K562 (cell line): ENCODE results near the gene METTL8. TPM values are rescaled to one million over a fixed set of nuclear protein-coding genes. Genes with fewer than 3 reads are reported as not detected.

Experiments used
- ARID4B ChIP-seq: sonication (generic); formaldehyde crosslinking; IDR thresholded peaks from 2 replicates; pipeline ENCODE4 v1.8.0; 2022; ENCODE audit warnings: mild to moderate bottlenecking, missing genetic modification reagents
- BRD4 ChIP-seq: fragments of 200-600 bp; sonication (generic); IDR thresholded peaks from 2 replicates; pipeline ENCODE4 v1.6.1; 2017; ENCODE audit warnings: inconsistent platforms
- CHD4 ChIP-seq: fragments of 200-600 bp; sonication (generic); IDR thresholded peaks from 3 replicates; pipeline ENCODE4 v1.6.1; 2012; ENCODE audit warnings: low read depth, mild to moderate bottlenecking, mixed read lengths, low read length, inconsistent platforms; ENCODE audit not compliant: insufficient read depth, insufficient replicate concordance, poor library complexity, severe bottlenecking
- DPF2 ChIP-seq: fragments of 450-650 bp; IDR thresholded peaks from 2 replicates; pipeline ENCODE4 v1.6.1; 2016
- EP400 ChIP-seq: fragments of 450-650 bp; IDR thresholded peaks from 2 replicates; pipeline ENCODE4 v1.6.1; 2017; ENCODE audit warnings: antibody characterized with exemption, mild to moderate bottlenecking, moderate library complexity
- HMGN3 ChIP-seq: IDR thresholded peaks from 2 replicates; pipeline ENCODE4 v1.6.1; 2011; ENCODE audit warnings: borderline replicate concordance, low read depth, mild to moderate bottlenecking, mixed read lengths, low read length; ENCODE audit not compliant: insufficient read length; ENCODE audit errors: extremely low read depth
- KDM5B ChIP-seq: fragments of 200-600 bp; sonication (generic); IDR thresholded peaks from 2 replicates; pipeline ENCODE4 v1.6.1; 2012; ENCODE audit warnings: low read depth, mild to moderate bottlenecking, moderate library complexity, low read length, control low read depth, inconsistent platforms; ENCODE audit not compliant: insufficient replicate concordance
- MYC ChIP-seq, 2 experiments: fragments of 250-450 bp in 1 of 2; sonication (Bioruptor Pico) in 1 of 2; IDR thresholded peaks; 2 replicates each; pipeline versions ENCODE4 v1.5.1 to v1.6.1; 2012 to 2021; ENCODE audit warnings: low read depth in 2 of 2, borderline replicate concordance in 1 of 2, improper control_type of control experiment in 1 of 2, low read length in 1 of 2, mild to moderate bottlenecking in 1 of 2, moderate library complexity in 1 of 2
- RBM34 ChIP-seq: fragments of 200-400 bp; formaldehyde crosslinking; IDR thresholded peaks from 2 replicates; pipeline ENCODE4 v1.6.1; 2018; ENCODE audit warnings: low read length, borderline replicate concordance; ENCODE audit not compliant: insufficient read depth
- SMC3 ChIP-seq: conservative IDR thresholded peaks from 2 replicates; pipeline ENCODE4 v1.6.1; 2011; ENCODE audit warnings: low read depth, low read length, improper control_type of control experiment; ENCODE audit not compliant: insufficient read depth
- TAF7 ChIP-seq: fragments of 450-650 bp; IDR thresholded peaks from 2 replicates; pipeline ENCODE4 v1.6.1; 2016; ENCODE audit warnings: missing genetic modification characterization, missing compliant biosample characterization
- TCFL5 ChIP-seq: fragments of 250-450 bp; sonication (Bioruptor Pico); conservative IDR thresholded peaks from 2 replicates; pipeline ENCODE4 v1.6.1; 2021; ENCODE audit warnings: mild to moderate bottlenecking, moderate library complexity, matching md5 sums
- ZFP91 ChIP-seq: sonication (generic); formaldehyde crosslinking; IDR thresholded peaks from 2 replicates; pipeline ENCODE4 v1.8.0; 2022; ENCODE audit warnings: mild to moderate bottlenecking, missing genetic modification reagents
- ZNF583 ChIP-seq: fragments of 250-450 bp; sonication (Bioruptor Pico); IDR thresholded peaks from 2 replicates; pipeline ENCODE4 v1.4.0; 2020
- ZNF589 ChIP-seq: fragments of 200-800 bp; sonication (Bioruptor generic); IDR thresholded peaks from 2 replicates; pipeline ENCODE4 v1.6.1; 2016; ENCODE audit warnings: low read depth, missing genetic modification characterization, missing compliant biosample characterization
- ZSCAN29 ChIP-seq: fragments of 450-650 bp; IDR thresholded peaks from 2 replicates; pipeline ENCODE4 v1.6.1; 2017
- polyA plus RNA-seq, 8 experiments: library from polyadenylated mRNA; depleted of rRNA in 4 of 8; stranded (reverse) in 5 of 8; unstranded in 3 of 8; fragments of >200 nt; fragmentation: Nextera tagmentation in 2 of 8; fragmentation: Illumina TruSeq in 1 of 8; extraction: Ambion mirVana in 2 of 8; extraction: Trizol in 1 of 8; gene quantifications; 2 replicates each; pipeline versions ENCODE4 v1.2.1 to v1.2.3, GENCODE V29; 2011 to 2014; ENCODE audit warnings: inconsistent platforms in 1 of 8, missing spikeins in 1 of 8
- total RNA-seq, 7 experiments: library from RNA; depleted of rRNA in 6 of 7; stranded (reverse); fragments of >200 nt in 6 of 7; fragmentation: Illumina TruSeq in 2 of 7; extraction: Trizol in 2 of 7; gene quantifications; 2 replicates each; pipeline versions ENCODE4 v1.2.1 to v1.2.3, GENCODE V29; 2011 to 2021; ENCODE audit warnings: low replicate concordance in 1 of 7
- TF ChIP-seq, protein P1 (sequence below): fragments of 250-450 bp; sonication (Bioruptor Pico); IDR thresholded peaks from 2 replicates; pipeline ENCODE4 v1.4.0; 2020; ENCODE audit warnings: mild to moderate bottlenecking

Gene METTL8
- total and polyA plus RNA-seq, 9 of the 15 experiments (the other 6 are each of a cell fraction or from before 2014, with no cell fraction given) = 12.9 to 52.6 (median 33.7) TPM

DNA sequence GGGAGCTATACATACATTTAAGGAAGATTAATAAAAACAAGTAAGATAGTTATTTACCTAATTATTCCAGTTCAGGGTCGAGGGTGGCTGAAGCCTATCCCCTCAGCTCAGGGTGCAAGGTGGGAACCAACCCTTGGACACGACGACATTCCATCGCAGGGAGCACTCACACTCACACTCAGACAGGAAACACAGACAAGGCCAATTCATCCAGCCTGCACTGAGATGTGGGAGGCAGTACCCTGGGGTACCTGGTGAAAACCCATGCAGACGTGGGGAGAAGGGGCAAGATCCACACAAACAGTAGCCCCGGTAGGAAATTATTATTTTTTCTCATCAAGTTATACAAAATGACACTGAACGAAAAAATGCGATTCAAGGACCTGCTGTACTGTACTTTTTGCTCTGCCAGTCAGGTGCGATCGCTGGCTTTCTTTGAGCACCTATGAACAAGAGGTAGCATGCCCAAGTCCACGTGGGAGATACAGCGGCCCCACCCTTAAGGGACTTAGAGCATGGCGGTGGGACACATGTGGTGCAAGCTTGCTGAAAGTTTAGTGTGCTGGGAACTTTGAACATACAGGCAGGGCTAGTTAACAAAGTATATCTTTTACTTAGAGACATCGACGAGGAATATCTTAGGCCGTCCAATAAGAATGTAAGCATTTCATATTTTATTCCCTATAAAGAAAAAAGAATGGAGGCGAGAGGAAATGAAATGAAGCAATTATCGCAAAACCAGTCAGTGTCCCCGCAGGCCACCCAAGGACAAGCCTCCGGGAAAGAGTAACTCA, 624 bp downstream of the METTL8 start (continued):
- TF ChIP-seq, protein P1, sequence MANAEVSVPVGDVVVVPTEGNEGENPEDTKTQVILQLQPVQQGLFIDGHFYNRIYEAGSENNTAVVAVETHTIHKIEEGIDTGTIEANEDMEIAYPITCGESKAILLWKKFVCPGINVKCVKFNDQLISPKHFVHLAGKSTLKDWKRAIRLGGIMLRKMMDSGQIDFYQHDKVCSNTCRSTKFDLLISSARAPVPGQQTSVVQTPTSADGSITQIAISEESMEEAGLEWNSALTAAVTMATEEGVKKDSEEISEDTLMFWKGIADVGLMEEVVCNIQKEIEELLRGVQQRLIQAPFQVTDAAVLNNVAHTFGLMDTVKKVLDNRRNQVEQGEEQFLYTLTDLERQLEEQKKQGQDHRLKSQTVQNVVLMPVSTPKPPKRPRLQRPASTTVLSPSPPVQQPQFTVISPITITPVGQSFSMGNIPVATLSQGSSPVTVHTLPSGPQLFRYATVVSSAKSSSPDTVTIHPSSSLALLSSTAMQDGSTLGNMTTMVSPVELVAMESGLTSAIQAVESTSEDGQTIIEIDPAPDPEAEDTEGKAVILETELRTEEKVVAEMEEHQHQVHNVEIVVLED (CRISPR knock-in tag) = no peak
- TF ChIP-seq SMC3 (no peak), BRD4 (no peak), ZNF589 (CRISPR knock-in tag) (peak; percentile 17; the same call in 1 of the 2 replicates), DPF2 (peak; percentile 73), EP400 (peak; percentile 91), CHD4 (no peak), RBM34 (no peak), ZSCAN29 (no peak), ZNF583 (CRISPR knock-in tag) (no peak), TCFL5 (CRISPR knock-in tag) (no peak), HMGN3 (no peak), ZFP91 (no peak), ARID4B (CRISPR knock-in tag) (peak; percentile 78), TAF7 (no peak), MYC (IDR thresholded peaks at IDR 0.05; ENCODE audit: low read depth, low read length) (peak; percentile 98), MYC (CRISPR knock-in tag; IDR thresholded peaks at IDR 0.05; ENCODE audit: borderline replicate concordance, low read depth) (peak; percentile 87), KDM5B (peak; percentile 10)
